ENCODE results near the gene TRAM2. TPM values are rescaled to one million over a fixed set of nuclear protein-coding genes. Genes with fewer than 3 reads are reported as not detected.
A peak's percentile ranks its signal among the peaks of the same experiment; 100 is the strongest.

Gene TRAM2
- total and polyA plus RNA-seq, 2 of the 13 experiments (the other 11 are each of a cell fraction or from before 2014, with no cell fraction given): 49.1 to 72.5 TPM

DNA sequence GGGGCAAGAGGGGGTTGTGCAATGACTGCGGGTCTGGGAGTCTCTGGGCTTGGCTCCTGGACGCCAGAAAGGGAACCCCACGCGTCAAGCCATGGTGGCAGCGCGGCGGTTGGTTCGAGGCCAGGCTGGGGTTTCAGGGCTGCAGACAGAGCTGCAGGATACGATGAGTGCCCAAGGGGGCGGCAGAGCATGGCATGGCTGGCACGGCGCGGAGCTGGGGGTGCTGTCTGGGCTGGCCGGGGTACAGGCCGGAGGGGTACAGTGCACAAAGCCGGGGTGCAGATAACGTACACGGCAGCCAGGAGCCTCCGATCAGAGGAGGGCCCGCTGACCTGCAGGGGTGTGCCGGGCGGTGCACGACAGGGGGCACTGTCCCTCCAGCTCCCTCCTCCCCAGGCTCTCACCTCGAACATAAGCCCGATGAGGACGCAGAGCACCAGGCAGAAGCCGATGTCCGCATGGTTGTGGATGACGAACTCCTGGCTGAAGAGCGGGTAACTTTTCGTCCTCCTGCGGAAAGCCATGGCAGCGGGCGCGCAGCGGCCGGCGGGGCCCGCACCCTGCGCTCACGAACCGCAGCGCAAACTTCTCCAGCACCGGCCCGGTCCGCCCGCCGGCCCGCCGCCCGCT, 353 bp downstream of the TRAM2 start (continued):
- TF ChIP-seq ZNF674 (CRISPR knock-in tag; IDR thresholded peaks at IDR 0.05; ENCODE audit: low read depth) (0 out of 2 replicates have a peak, but pooled peaks have one; percentile 74), KDM2A (CRISPR knock-in tag; IDR thresholded peaks at IDR 0.05; ENCODE audit: borderline replicate concordance, low read depth) (peak; percentile 57; the same call in 1 of the 2 replicates), RBAK (CRISPR knock-in tag; IDR thresholded peaks at IDR 0.05) (no peak), PITX1 (CRISPR knock-in tag; IDR thresholded peaks at IDR 0.05) (peak; percentile 68; the same call in 1 of the 2 replicates), NFKB2 (CRISPR knock-in tag; IDR thresholded peaks at IDR 0.05; ENCODE audit: borderline replicate concordance) (no peak), SALL2 (CRISPR knock-in tag; IDR thresholded peaks at IDR 0.05) (peak; percentile 20; the same call in 1 of the 2 replicates), ZNF879 (CRISPR knock-in tag; IDR thresholded peaks at IDR 0.05) (peak; percentile 90), NAIF1 (CRISPR knock-in tag; IDR thresholded peaks at IDR 0.05; ENCODE audit: borderline replicate concordance) (0 out of 2 replicates have a peak, but pooled peaks have one; percentile 54), BORCS8-MEF2B (CRISPR knock-in tag; IDR thresholded peaks at IDR 0.05) (peak; percentile 59; the same call in 1 of the 2 replicates), TP53 (CRISPR knock-in tag; conservative IDR thresholded peaks at IDR 0.05) (no peak), ZBTB49 (CRISPR knock-in tag; IDR thresholded peaks at IDR 0.05; ENCODE audit: borderline replicate concordance) (no peak; the same call in 1 of the 2 replicates), HCFC1 (IDR thresholded peaks at IDR 0.05; ENCODE audit: low read depth, low read length) (no peak; the same call in 1 of the 2 replicates), BCL6 (CRISPR knock-in tag; IDR thresholded peaks at IDR 0.05) (0 out of 2 replicates have a peak, but pooled peaks have one; percentile 10), RARA (CRISPR knock-in tag; IDR thresholded peaks at IDR 0.05) (no peak), JUND (CRISPR knock-in tag; IDR thresholded peaks at IDR 0.05) (peak; percentile 62; the same call in 1 of the 2 replicates), POLR2G (IDR thresholded peaks at IDR 0.05; ENCODE audit: low read depth, low read length) (peak; percentile 82; the same call in 1 of the 2 replicates), ZNF275 (CRISPR knock-in tag; IDR thresholded peaks at IDR 0.05; ENCODE audit: borderline replicate concordance) (peak; percentile 66; the same call in 1 of the 2 replicates), CAMTA2 (CRISPR knock-in tag; IDR thresholded peaks at IDR 0.05; ENCODE audit: borderline replicate concordance) (0 out of 2 replicates have a peak, but pooled peaks have one; percentile 24), TFE3 (CRISPR knock-in tag; IDR thresholded peaks at IDR 0.05) (no peak), ZNF143 (CRISPR knock-in tag; IDR thresholded peaks at IDR 0.05) (no peak)
- TF ChIP-seq, protein P1, sequence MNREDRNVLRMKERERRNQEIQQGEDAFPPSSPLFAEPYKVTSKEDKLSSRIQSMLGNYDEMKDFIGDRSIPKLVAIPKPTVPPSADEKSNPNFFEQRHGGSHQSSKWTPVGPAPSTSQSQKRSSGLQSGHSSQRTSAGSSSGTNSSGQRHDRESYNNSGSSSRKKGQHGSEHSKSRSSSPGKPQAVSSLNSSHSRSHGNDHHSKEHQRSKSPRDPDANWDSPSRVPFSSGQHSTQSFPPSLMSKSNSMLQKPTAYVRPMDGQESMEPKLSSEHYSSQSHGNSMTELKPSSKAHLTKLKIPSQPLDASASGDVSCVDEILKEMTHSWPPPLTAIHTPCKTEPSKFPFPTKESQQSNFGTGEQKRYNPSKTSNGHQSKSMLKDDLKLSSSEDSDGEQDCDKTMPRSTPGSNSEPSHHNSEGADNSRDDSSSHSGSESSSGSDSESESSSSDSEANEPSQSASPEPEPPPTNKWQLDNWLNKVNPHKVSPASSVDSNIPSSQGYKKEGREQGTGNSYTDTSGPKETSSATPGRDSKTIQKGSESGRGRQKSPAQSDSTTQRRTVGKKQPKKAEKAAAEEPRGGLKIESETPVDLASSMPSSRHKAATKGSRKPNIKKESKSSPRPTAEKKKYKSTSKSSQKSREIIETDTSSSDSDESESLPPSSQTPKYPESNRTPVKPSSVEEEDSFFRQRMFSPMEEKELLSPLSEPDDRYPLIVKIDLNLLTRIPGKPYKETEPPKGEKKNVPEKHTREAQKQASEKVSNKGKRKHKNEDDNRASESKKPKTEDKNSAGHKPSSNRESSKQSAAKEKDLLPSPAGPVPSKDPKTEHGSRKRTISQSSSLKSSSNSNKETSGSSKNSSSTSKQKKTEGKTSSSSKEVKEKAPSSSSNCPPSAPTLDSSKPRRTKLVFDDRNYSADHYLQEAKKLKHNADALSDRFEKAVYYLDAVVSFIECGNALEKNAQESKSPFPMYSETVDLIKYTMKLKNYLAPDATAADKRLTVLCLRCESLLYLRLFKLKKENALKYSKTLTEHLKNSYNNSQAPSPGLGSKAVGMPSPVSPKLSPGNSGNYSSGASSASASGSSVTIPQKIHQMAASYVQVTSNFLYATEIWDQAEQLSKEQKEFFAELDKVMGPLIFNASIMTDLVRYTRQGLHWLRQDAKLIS (CRISPR knock-in tag; IDR thresholded peaks at IDR 0.05): peak; percentile 65; the same call in 1 of the 2 replicates

Data from HepG2 (cell line).